ENCODE measurements around the gene APRT. TPM values are rescaled to one million over a fixed set of nuclear protein-coding genes. Genes with fewer than 3 reads are reported as not detected.

The APRT gene
- polyA plus RNA-seq, 1 experiment = 66.8 TPM

GRCh38 chr16:88782454-88783390, 29.0 kb downstream of the APRT start:
- Histone ChIP-seq H3K27me3 (ENCODE audit: control insufficient read depth, insufficient read depth, low read length) (no peaks in the 10 kb centered on the region), H3K4me3 (ENCODE audit: low read depth, low read length) (peak overlapping the region; percentile 75), H3K27ac (ENCODE audit: low read depth, low read length) (peak overlapping the region; percentile 52), H3K9me3 (ENCODE audit: control insufficient read depth, insufficient read depth, low read length) (no peaks in the 10 kb centered on the region; the same call in 1 of the 2 replicates)
- no peak for TF ChIP-seq CTCF (IDR thresholded peaks at IDR 0.05; ENCODE audit: low read depth, low read length)
- CTCF ChIA-PET = interaction anchor here (0.5 to 2.6 kb wide), 5 partner anchors 9 to 410 kb away, joined by 3 to 19 read pairs (median 5); no protein-coding TSS in a partner anchor
- no peak for DNase-seq (ENCODE audit: low read depth, low spot score)
- POLR2A ChIA-PET = interaction anchor here (0.7 to 3.6 kb wide), 2 partner anchors 9 to 46 kb away, joined by 5 to 20 read pairs; no protein-coding TSS in a partner anchor

DNA sequence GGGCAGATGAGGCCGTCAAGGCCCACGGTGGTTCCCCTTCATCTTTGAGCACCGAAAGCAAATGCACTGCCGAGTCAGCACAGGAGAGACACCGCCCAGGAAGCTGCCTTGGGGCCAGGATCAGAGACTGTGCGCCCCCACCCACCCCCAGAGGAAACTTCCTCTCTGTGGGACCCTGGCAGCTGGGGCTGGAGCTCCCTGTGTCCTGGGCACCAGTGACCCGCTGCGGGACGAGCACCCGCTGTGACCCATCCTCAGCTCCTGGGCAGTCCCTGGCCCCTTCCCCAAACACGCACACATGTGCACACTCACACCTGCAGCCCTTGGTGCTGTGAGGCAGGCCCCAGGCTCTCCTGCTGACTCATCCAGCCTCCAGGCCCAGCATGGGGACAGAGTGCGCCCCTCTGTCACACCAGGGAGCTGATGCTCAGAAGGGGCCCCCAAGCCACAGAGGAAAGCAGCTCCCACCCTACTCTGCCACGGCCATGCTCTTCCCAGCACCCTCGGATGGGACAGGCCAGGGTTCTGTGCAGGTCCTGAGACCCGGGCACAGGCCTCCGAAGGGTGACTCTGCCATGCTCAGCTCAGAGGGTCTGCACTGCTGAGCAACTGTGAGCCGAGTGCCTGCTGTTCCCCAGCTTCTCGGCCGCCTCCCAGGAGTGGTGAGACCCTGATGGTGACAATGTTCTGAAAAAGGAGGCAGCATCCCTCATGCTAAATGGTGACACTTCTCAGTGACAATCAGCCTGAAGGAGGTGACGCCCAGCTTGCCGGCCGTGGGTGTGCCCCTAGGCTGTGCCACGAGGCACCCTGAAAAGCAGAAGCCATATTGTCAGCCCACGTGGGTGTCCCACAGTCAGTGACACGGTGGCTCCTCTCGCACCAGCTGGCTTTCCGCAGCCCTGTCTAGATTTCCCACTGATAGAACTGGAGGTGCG, 30.3 kb downstream of the APRT start:
- H3K9me3 ChIP-seq (ENCODE audit: control insufficient read depth, insufficient read depth, low read length) = no peaks in the 10 kb centered on the region; the same call in 1 of the 2 replicates
- H3K27me3 ChIP-seq (ENCODE audit: control insufficient read depth, insufficient read depth, low read length) = no peaks in the 10 kb centered on the region
- DNase-seq (ENCODE audit: low read depth, low spot score) = no peak
- CTCF ChIA-PET = interaction anchor here (1.4 to 2.6 kb wide), 4 partner anchors 26 to 77 kb away, joined by 3 to 19 read pairs (median 7); no protein-coding TSS in a partner anchor
- POLR2A ChIA-PET = interaction anchor here (3.6 kb wide), 1 partner anchor 8 kb away, joined by 20 read pairs; no protein-coding TSS in a partner anchor
- H3K4me3 ChIP-seq (ENCODE audit: low read depth, low read length) = no peak overlapping the region
- peak overlapping the region; percentile 52 for H3K27ac ChIP-seq (ENCODE audit: low read depth, low read length)
- TF ChIP-seq CTCF (IDR thresholded peaks at IDR 0.05; ENCODE audit: low read depth, low read length) = no peak

DNA sequence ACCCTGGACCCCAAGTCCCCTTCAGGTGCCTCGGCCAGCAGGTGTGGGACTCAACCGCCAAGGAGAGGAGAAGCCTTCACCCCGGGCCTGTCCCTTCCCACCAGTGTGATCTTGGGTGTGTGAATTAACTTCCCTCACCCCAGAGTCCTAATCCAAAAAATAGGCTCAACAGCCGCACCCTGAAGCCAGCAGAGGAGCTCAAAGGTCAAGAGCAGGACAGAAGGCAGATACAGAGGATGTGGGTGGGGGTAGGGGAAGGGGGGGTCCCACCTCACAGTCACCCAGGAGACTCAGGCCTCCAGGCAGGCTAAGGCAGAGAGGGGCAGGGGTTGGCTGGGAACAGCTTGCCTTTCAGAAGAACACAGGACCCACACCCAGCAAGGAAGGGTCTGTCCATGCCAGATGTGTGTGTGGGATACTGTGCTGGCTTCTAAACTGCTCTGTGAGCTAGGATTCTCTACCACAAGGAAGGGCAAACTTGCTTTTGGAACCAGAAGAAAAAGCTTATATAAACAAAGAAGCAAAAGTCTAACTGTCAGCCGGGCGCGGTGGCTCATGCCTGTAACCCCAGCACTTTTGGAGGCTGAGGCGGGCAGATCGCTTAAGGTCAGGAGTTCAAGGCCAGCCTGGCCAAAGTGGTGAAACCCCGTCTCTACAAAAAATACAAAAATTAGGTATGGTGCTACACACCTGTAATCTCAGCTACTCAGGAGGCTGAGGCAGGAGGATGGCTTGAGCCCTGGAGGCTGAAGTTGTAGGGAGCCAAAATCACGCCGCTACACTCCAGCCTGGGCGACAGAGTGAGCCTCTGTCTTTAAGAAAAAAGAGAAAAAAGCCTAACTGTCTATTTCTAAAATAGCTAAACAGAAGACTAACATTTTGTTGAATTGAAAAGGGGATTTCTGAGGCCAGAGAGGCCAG, 31.3 kb downstream of the APRT start:
- no peak for TF ChIP-seq CTCF (IDR thresholded peaks at IDR 0.05; ENCODE audit: low read depth, low read length)
- ChIA-PET POLR2A (interaction anchor here (0.6 to 3.6 kb wide), 3 partner anchors 7 to 401 kb away, joined by 3 to 20 read pairs (median 4); no protein-coding TSS in a partner anchor), CTCF (interaction anchor here (1.2 to 1.7 kb wide), 5 partner anchors 25 to 78 kb away, joined by 3 to 15 read pairs (median 6); no protein-coding TSS in a partner anchor)
- Histone ChIP-seq H3K9me3 (ENCODE audit: control insufficient read depth, insufficient read depth, low read length) (no peaks in the 10 kb centered on the region; the same call in 1 of the 2 replicates), H3K4me3 (ENCODE audit: low read depth, low read length) (no peak overlapping the region), H3K27me3 (ENCODE audit: control insufficient read depth, insufficient read depth, low read length) (no peaks in the 10 kb centered on the region), H3K27ac (ENCODE audit: low read depth, low read length) (no peak overlapping the region)
- no peak for DNase-seq (ENCODE audit: low read depth, low spot score)

- Histone ChIP-seq H3K4me3 (ENCODE audit: low read depth, low read length) (no peak overlapping the region), H3K9me3 (ENCODE audit: control insufficient read depth, insufficient read depth, low read length) (no peaks in the 10 kb centered on the region; the same call in 1 of the 2 replicates), H3K27me3 (ENCODE audit: control insufficient read depth, insufficient read depth, low read length) (no peaks in the 10 kb centered on the region), H3K27ac (ENCODE audit: low read depth, low read length) (no peak overlapping the region)
- ChIA-PET POLR2A (interaction anchor here (0.9 to 1.0 kb wide), 2 partner anchors 9 to 39 kb away, joined by 3 to 4 read pairs; no protein-coding TSS in a partner anchor), CTCF (interaction anchor here (0.5 to 1.6 kb wide), 4 partner anchors 30 to 42 kb away, joined by 3 to 15 read pairs (median 4); no protein-coding TSS in a partner anchor)
- no peak for TF ChIP-seq CTCF (IDR thresholded peaks at IDR 0.05; ENCODE audit: low read depth, low read length)
- no peak for DNase-seq (ENCODE audit: low read depth, low spot score)
Observed at GRCh38 chr16:88779406-88780141, 32.2 kb downstream of the APRT start.

Data from AG04450 (cell line).